Neuronal stem cell (in vitro differentiated cells): ENCODE measurements around the gene GPR35.
A peak's percentile ranks its signal among the peaks of the same experiment; 100 is the strongest.

Source experiments
- DNase-seq: peaks from one replicate; pipeline ENCODE4 v3.0.0-alpha.2; 2013; ENCODE audit warnings: low spot score
- H2AFZ ChIP-seq: one replicate; pipeline ENCODE4 v1.6.1; 2013; ENCODE audit warnings: mild to moderate bottlenecking, low read length, inconsistent platforms
- H2AK5ac ChIP-seq: 2 replicates; pipeline ENCODE4 v1.6.1; 2013; ENCODE audit warnings: low read depth, mild to moderate bottlenecking, inconsistent platforms, low read length, moderate library complexity, mixed read lengths
- H2BK120ac ChIP-seq: 2 replicates; pipeline ENCODE4 v1.6.1; 2013; ENCODE audit warnings: low read depth, mild to moderate bottlenecking, inconsistent platforms, low read length, moderate library complexity, mixed read lengths
- H2BK12ac ChIP-seq: one replicate; pipeline ENCODE4 v1.6.1; 2013; ENCODE audit warnings: low read length, inconsistent platforms
- H2BK15ac ChIP-seq: 2 replicates; pipeline ENCODE4 v1.6.1; 2013; ENCODE audit warnings: mild to moderate bottlenecking, low read length, inconsistent platforms, mixed read lengths
- H2BK5ac ChIP-seq: one replicate; pipeline ENCODE4 v1.6.1; 2013; ENCODE audit warnings: inconsistent platforms, mild to moderate bottlenecking, low read length, moderate library complexity
- H3K14ac ChIP-seq: one replicate; pipeline ENCODE4 v1.6.1; 2013; ENCODE audit warnings: low read length, inconsistent platforms
- H3K18ac ChIP-seq: 2 replicates; pipeline ENCODE4 v1.6.1; 2013; ENCODE audit warnings: low read length, inconsistent platforms
- H3K23ac ChIP-seq: 2 replicates; pipeline ENCODE4 v1.6.1; 2013; ENCODE audit warnings: low read depth, mild to moderate bottlenecking, mixed read lengths, low read length, inconsistent platforms; ENCODE audit not compliant: poor library complexity
- H3K27ac ChIP-seq: replicated peaks from 3 replicates; pipeline ENCODE4 v1.5.1; 2013; ENCODE audit warnings: low read length, inconsistent platforms
- H3K27me3 ChIP-seq, 3 experiments: 2 replicates each; pipeline ENCODE4 v1.6.1; 2013; ENCODE audit warnings: low read length in 3 of 3, mild to moderate bottlenecking in 2 of 3, inconsistent platforms in 1 of 3, low read depth in 1 of 3, mixed read lengths in 1 of 3, moderate library complexity in 1 of 3; ENCODE audit not compliant: control insufficient read depth in 3 of 3, insufficient read depth in 3 of 3
- H3K36me3 ChIP-seq, 2 donors: replicated peaks in 1 of 2; 2 replicates each; pipeline ENCODE4 v1.6.1; 2013; ENCODE audit warnings: low read length in 2 of 2; ENCODE audit not compliant: control insufficient read depth in 2 of 2, insufficient read depth in 2 of 2
- H3K4ac ChIP-seq: 2 replicates; pipeline ENCODE4 v1.6.1; 2013; ENCODE audit warnings: inconsistent platforms, mild to moderate bottlenecking, low read length, moderate library complexity
- H3K4me1 ChIP-seq, 2 donors: 1 replicate in 1 of 2; 2 replicates in 1 of 2; pipeline ENCODE4 v1.6.1; 2013; ENCODE audit warnings: low read length in 2 of 2, low read depth in 1 of 2; ENCODE audit not compliant: control insufficient read depth in 2 of 2, insufficient read depth in 1 of 2
- H3K4me2 ChIP-seq: one replicate; pipeline ENCODE4 v1.6.1; 2013; ENCODE audit warnings: mild to moderate bottlenecking, low read length, inconsistent platforms; ENCODE audit not compliant: insufficient read depth, poor library complexity, severe bottlenecking
- H3K4me3 ChIP-seq, 2 donors: 2 replicates each; pipeline ENCODE4 v1.5.1; 2013; ENCODE audit warnings: low read length in 2 of 2, mild to moderate bottlenecking in 2 of 2, inconsistent platforms in 1 of 2, moderate library complexity in 1 of 2
- H3K79me1 ChIP-seq: one replicate; pipeline ENCODE4 v1.6.1; 2013; ENCODE audit warnings: low read depth, mild to moderate bottlenecking, inconsistent platforms, low read length, moderate library complexity
- H3K9ac ChIP-seq: one replicate; pipeline ENCODE4 v1.6.1; 2013; ENCODE audit warnings: mild to moderate bottlenecking, low read depth, low read length, inconsistent platforms; ENCODE audit not compliant: poor library complexity
- H3K9me3 ChIP-seq, 2 donors: replicated peaks in 1 of 2; 2 replicates each; pipeline versions ENCODE3 to v1.6.1; 2013; ENCODE audit warnings: low read length in 2 of 2, mild to moderate bottlenecking in 2 of 2, inconsistent platforms in 1 of 2, low read depth in 1 of 2, mixed read lengths in 1 of 2, moderate library complexity in 1 of 2; ENCODE audit not compliant: control insufficient read depth in 2 of 2, insufficient read depth in 1 of 2
- H4K8ac ChIP-seq: one replicate; pipeline ENCODE4 v1.6.1; 2013; ENCODE audit warnings: low read depth, mild to moderate bottlenecking, inconsistent platforms, low read length, moderate library complexity
- H4K91ac ChIP-seq: one replicate; pipeline ENCODE4 v1.6.1; 2013; ENCODE audit warnings: low read length, low read depth, mild to moderate bottlenecking, inconsistent platforms; ENCODE audit not compliant: poor library complexity
- WGBS, 2 donors: extraction: QIAGEN DNeasy Blood & Tissue Kit; methylation state at CpG; one replicate each; pipeline ENCODE4 v1.1.7; 2013; ENCODE audit warnings: missing lambda C conversion rate in 2 of 2, mixed read lengths in 1 of 2; ENCODE audit not compliant: insufficient read length in 2 of 2, insufficient replicate concordance in 1 of 2; ENCODE audit errors: extremely low coverage in 2 of 2; 5-methylcytosine and 5-hydroxymethylcytosine counted together

Gene GPR35

GRCh38 chr2:240584486-240585031 is 40.7 kb upstream of the GPR35 start:
- no peak for DNase-seq
- peak overlapping the region in 1 of 2 donors; percentile 90 for H3K4me3 ChIP-seq
- WGBS, 2 donors = no CpG with 5 or more reads among the region's 4 CpGs

GRCh38 chr2:240585101-240585500 is 40.2 kb upstream of the GPR35 start:
- no peak for DNase-seq
- Histone ChIP-seq H3K27me3 (no peaks in the 10 kb centered on the region), H3K79me1 (peaks cover 33% of the 10 kb centered on the region), H3K4me2 (peak overlapping the region; percentile 66), H3K23ac (no peak overlapping the region), H2BK5ac (no peak overlapping the region), H3K9ac (no peak overlapping the region), H4K91ac (no peak overlapping the region), H4K8ac (no peak overlapping the region), H3K4ac (no peak overlapping the region), H3K9me3 (peaks cover 0 to 4% of the 10 kb centered on the region in 2 donors), H2BK12ac (no peak overlapping the region), H2BK15ac (no peak overlapping the region), H2AFZ (no peak overlapping the region), H3K18ac (no peak overlapping the region), H3K27ac (no peak overlapping the region), H2BK120ac (no peak overlapping the region), H3K36me3 (peaks cover under 1 to 33% of the 10 kb centered on the region in 2 donors), H3K14ac (no peak overlapping the region), H2AK5ac (no peak overlapping the region), H3K4me1 (peaks cover 15 to 21% of the 10 kb centered on the region in 2 donors), H3K4me3 (peak overlapping the region in 1 of 2 donors; percentile 90)
- WGBS, 2 donors = no CpG with 5 or more reads among the region's 6 CpGs

More at GRCh38 chr2:240584486-240585031, 40.7 kb upstream of the GPR35 start:
- Histone ChIP-seq H3K27ac (no peak overlapping the region), H2BK15ac (no peak overlapping the region), H2BK12ac (no peak overlapping the region), H3K4me1 (peaks cover 15 to 21% of the 10 kb centered on the region in 2 donors), H3K18ac (no peak overlapping the region), H2BK120ac (no peak overlapping the region), H3K9ac (no peak overlapping the region), H3K14ac (no peak overlapping the region), H3K4me2 (no peak overlapping the region), H4K91ac (no peak overlapping the region), H3K79me1 (peaks cover 33% of the 10 kb centered on the region), H3K4ac (no peak overlapping the region), H3K23ac (no peak overlapping the region), H3K36me3 (peaks cover 0 to 30% of the 10 kb centered on the region in 2 donors), H2AFZ (no peak overlapping the region), H2AK5ac (no peak overlapping the region), H4K8ac (no peak overlapping the region), H3K9me3 (peaks cover 0 to 4% of the 10 kb centered on the region in 2 donors), H2BK5ac (no peak overlapping the region), H3K27me3 (no peaks in the 10 kb centered on the region)

DNA sequence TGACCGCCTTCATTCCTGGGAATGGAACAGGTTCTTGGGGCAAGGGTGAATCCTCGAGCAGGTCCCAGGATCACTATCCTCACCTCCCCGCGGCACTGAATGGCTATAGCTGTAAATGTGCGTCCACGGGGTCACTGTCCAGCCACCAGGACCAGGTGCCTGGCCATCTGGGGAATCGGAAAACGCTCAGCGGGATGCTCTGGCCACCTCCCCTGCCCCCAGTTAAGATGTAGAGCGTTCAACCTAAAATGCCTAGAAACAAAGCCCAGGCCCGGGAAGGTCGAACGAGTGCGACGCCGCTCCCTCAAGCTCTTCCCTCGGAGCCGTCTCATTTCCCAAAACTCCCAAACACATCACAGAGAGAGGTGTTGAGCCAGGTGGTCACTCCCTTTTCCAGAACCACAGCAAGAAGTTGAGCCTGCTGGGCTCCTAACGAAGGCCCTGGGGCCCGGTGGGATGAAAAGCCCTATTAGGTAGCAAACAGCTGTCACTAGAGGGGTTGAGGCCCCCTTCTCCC is 39.5 kb upstream of the GPR35 start:
- Histone ChIP-seq H3K27ac (peak overlapping the region; percentile 7), H3K4ac (no peak overlapping the region), H2BK15ac (no peak overlapping the region), H2BK12ac (no peak overlapping the region), H2AK5ac (peak overlapping the region; percentile 53), H4K91ac (no peak overlapping the region), H3K79me1 (peaks cover 30% of the 10 kb centered on the region), H3K18ac (peak overlapping the region; percentile 5), H2BK120ac (no peak overlapping the region), H3K4me3 (peak overlapping the region; percentile 90), H3K14ac (no peak overlapping the region), H2AFZ (peak overlapping the region; percentile 99), H3K36me3 (peaks cover 4 to 40% of the 10 kb centered on the region in 2 donors), H3K27me3 (no peaks in the 10 kb centered on the region), H3K4me1 (peaks cover 15 to 21% of the 10 kb centered on the region in 2 donors), H2BK5ac (peak overlapping the region; percentile 58), H4K8ac (peak overlapping the region; percentile 56), H3K23ac (no peak overlapping the region), H3K9ac (peak overlapping the region; percentile 93), H3K4me2 (peak overlapping the region; percentile 66), H3K9me3 (peaks cover 0 to 4% of the 10 kb centered on the region in 2 donors)
- no CpG with 5 or more reads among the region's 20 CpGs for WGBS, 2 donors
- DNase-seq = no peak

- H3K9me3 ChIP-seq = peaks cover 0 to 4% of the 10 kb centered on the region in 2 donors
- peak within 1 kb of the TSS; percentile 98 for H3K18ac ChIP-seq
- no peak within 1 kb of the TSS for H2BK15ac ChIP-seq
- peak within 1 kb of the TSS; percentile 63 for H2BK120ac ChIP-seq
- peak within 1 kb of the TSS; percentile 53 for H2AK5ac ChIP-seq
- H3K4me2 ChIP-seq = peak within 1 kb of the TSS; percentile 69
- peaks cover 32% of the 10 kb centered on the region for H3K79me1 ChIP-seq
- H3K4ac ChIP-seq = no peak within 1 kb of the TSS
- H2BK5ac ChIP-seq = peak within 1 kb of the TSS; percentile 58
- peak within 1 kb of the TSS; percentile 75 for H3K23ac ChIP-seq
- peak within 1 kb of the TSS; percentile 99 for H2AFZ ChIP-seq
- no peaks in the 10 kb centered on the region for H3K27me3 ChIP-seq
- peak; percentile 95 for DNase-seq
- H4K91ac ChIP-seq = no peak within 1 kb of the TSS
- peak within 1 kb of the TSS; percentile 93 for H3K9ac ChIP-seq
- H3K36me3 ChIP-seq = peaks cover 10 to 46% of the 10 kb centered on the region in 2 donors
- H2BK12ac ChIP-seq = no peak within 1 kb of the TSS
- peak within 1 kb of the TSS; percentile 90 to 93 for H3K4me3 ChIP-seq
- H4K8ac ChIP-seq = peak within 1 kb of the TSS; percentile 56
- WGBS, 2 donors = no CpG with 5 or more reads among the region's 88 CpGs
- peaks cover 15 to 21% of the 10 kb centered on the region in 2 donors for H3K4me1 ChIP-seq
- peak within 1 kb of the TSS; percentile 68 for H3K27ac ChIP-seq
- H3K14ac ChIP-seq = no peak within 1 kb of the TSS
These were observed 38.9 kb upstream of the GPR35 start, which contains the start of gene CAPN10 for GRCh38 chr2:240586198-240586918. CAPN10 (plus strand) TSS chr2:240586734; CDS start chr2:240586912, 178 bp downstream.
